Panc1 (cell line): ENCODE measurements around the gene LRIG2. TPM values are rescaled to one million over a fixed set of nuclear protein-coding genes. Genes with fewer than 3 reads are reported as not detected.
A peak's percentile ranks its signal among the peaks of the same experiment; 100 is the strongest.
"Not testable (repeated sequence)": the region's sequence is repeated elsewhere in the genome, so short reads cannot be mapped to it uniquely, and the experiment has no call there.

Experiments used
- ATAC-seq: fragments of 200-7000 bp; cut with Tn5 transposase; 2 replicates; pipeline ENCODE4 v1.9.1; 2020; ENCODE audit warnings: mild to moderate bottlenecking, moderate library complexity
- Bru-seq: library from RNA; stranded (reverse); fragments of 400-500 nt; gene quantifications from one replicate; lab custom pipeline; 2021; lab: Mats Ljungman, UMichigan
- BruChase-seq, 2 experiments: library from RNA; stranded (reverse); fragments of 400-500 nt; gene quantifications; one replicate each; lab custom pipeline; 2021; lab: Mats Ljungman, UMichigan
- BruUV-seq: library from RNA; stranded (reverse); fragments of 400-500 nt; replicated peaks from 2 replicates; lab custom pipeline; 2021; lab: Mats Ljungman, UMichigan
- CTCF ChIA-PET: fragments of 300-600 bp; sonication (Branson Sonifier 250); formaldehyde crosslinking; loops from one replicate; lab custom pipeline; 2022; ENCODE audit warnings: antibody characterized with exemption; lab: Charles Lee
- POLR2A ChIA-PET: fragments of 300-600 bp; sonication (Branson Sonifier 250); formaldehyde crosslinking; loops from one replicate; lab custom pipeline; 2022; ENCODE audit warnings: antibody characterized with exemption; lab: Charles Lee
- DNase-seq: peaks from one replicate; pipeline ENCODE4 v3.0.0-alpha.2; 2010; ENCODE audit warnings: low read depth, low spot score
- H3K27ac ChIP-seq: 2 replicates; pipeline ENCODE4 v1.5.1; 2011; ENCODE audit warnings: mild to moderate bottlenecking, low read length, inconsistent platforms
- H3K27me3 ChIP-seq: fragments of 200-500 bp; sonication (Bioruptor generic); 2 replicates; pipeline ENCODE4 v1.6.0; 2014; ENCODE audit warnings: low read length, inconsistent platforms; ENCODE audit not compliant: control insufficient read depth, insufficient read depth
- H3K36me3 ChIP-seq: fragments of 200-500 bp; sonication (Bioruptor generic); 2 replicates; pipeline ENCODE4 v1.5.1; 2014; ENCODE audit warnings: inconsistent platforms, mild to moderate bottlenecking, low read length, moderate library complexity; ENCODE audit not compliant: control insufficient read depth, insufficient read depth
- H3K4me1 ChIP-seq: 2 replicates; pipeline ENCODE4 v1.5.1; 2011; ENCODE audit warnings: inconsistent platforms, mild to moderate bottlenecking, low read length, moderate library complexity; ENCODE audit not compliant: control insufficient read depth, insufficient read depth
- H3K4me3 ChIP-seq, 2 experiments: 2 replicates each; pipeline ENCODE4 v1.5.1; 2011 to 2012; ENCODE audit warnings: low read depth in 2 of 2, low read length in 2 of 2, mild to moderate bottlenecking in 2 of 2, inconsistent platforms in 1 of 2, moderate library complexity in 1 of 2
- H3K9me3 ChIP-seq: fragments of 200-500 bp; sonication (Bioruptor generic); 2 replicates; pipeline ENCODE4 v1.5.1; 2014; ENCODE audit warnings: low read depth, mild to moderate bottlenecking, inconsistent platforms, low read length, moderate library complexity; ENCODE audit not compliant: control insufficient read depth, insufficient read depth
- CTCF ChIP-seq: fragments of 450-650 bp; IDR thresholded peaks from 2 replicates; pipeline ENCODE4 v1.5.1; 2017; ENCODE audit warnings: mild to moderate bottlenecking
- POLR2AphosphoS5 ChIP-seq: IDR thresholded peaks from 2 replicates; pipeline ENCODE4 v1.6.1; 2012; ENCODE audit warnings: mild to moderate bottlenecking, low read depth, low read length, moderate library complexity
- REST ChIP-seq, 2 experiments: IDR thresholded peaks; 2 replicates each; pipeline ENCODE4 v1.6.1; 2011 to 2012; ENCODE audit warnings: low read depth in 2 of 2, control low read depth in 1 of 2, low read length in 1 of 2, mild to moderate bottlenecking in 1 of 2, moderate library complexity in 1 of 2; ENCODE audit not compliant: insufficient read depth in 1 of 2
- SIN3A ChIP-seq: IDR thresholded peaks from 2 replicates; pipeline ENCODE4 v1.6.1; 2012; ENCODE audit warnings: low read depth, mild to moderate bottlenecking, low read length, moderate library complexity, borderline replicate concordance; ENCODE audit not compliant: insufficient read depth
- TCF7L2 ChIP-seq: IDR thresholded peaks from 2 replicates; pipeline ENCODE4 v1.6.1; 2011; ENCODE audit warnings: mild to moderate bottlenecking, low read depth, low read length, inconsistent platforms
- in situ Hi-C: cut with HindIII; loops from 2 replicates; pipeline ENCODE4 v1.10.0; 2016; ENCODE audit warnings: low sequenced_read_pairs, low pct_unique_long_range_greater_than_20kb
- intact Hi-C: fragments of 100-400 bp; cut with micrococcal nuclease; formaldehyde crosslinking; loops from one replicate; pipeline ENCODE4 v1.10.0; 2022; ENCODE audit not compliant: unreplicated experiment
- long read RNA-seq: library from polyadenylated mRNA; unstranded; transcript quantifications from one replicate; pipeline ENCODE4 v2.0.0, GENCODE V29; 2021; ENCODE audit not compliant: unreplicated experiment
- polyA plus RNA-seq: library from polyadenylated mRNA; unstranded; fragments of >200 nt; gene quantifications from one replicate; pipeline ENCODE4 v1.2.1, GENCODE V29; 2012; ENCODE audit warnings: missing spikeins; ENCODE audit not compliant: insufficient read length
- total RNA-seq: library from RNA; stranded (reverse); gene quantifications from one replicate; pipeline ENCODE4 v1.2.1, GENCODE V29; 2021; ENCODE audit not compliant: unreplicated experiment

LRIG2 gene
- total RNA-seq (8.9 TPM), Bru-seq, nascent RNA (percentile 74 among the genes with signal in this experiment), BruChase-seq, experiment 1, labeled RNA remaining after a 2-hour chase (percentile 86 among the genes with signal in this experiment), BruChase-seq, experiment 2, labeled RNA remaining after a 6-hour chase (percentile 77 among the genes with signal in this experiment)
- 2.3 TPM for polyA plus RNA-seq
- long read RNA-seq, full-length matches to known transcripts: 6 of 17 reads
- long read RNA-seq, partial matches to known transcripts: 4 of 17 reads
- long read RNA-seq, other reads (novel, unspliced or antisense): 7 of 17 reads

- Histone ChIP-seq H3K27me3 (no peaks in the 10 kb centered on the region), H3K4me1 (peaks cover 9% of the 10 kb centered on the region), H3K9me3 (no peaks in the 10 kb centered on the region), H3K27ac (peak within 1 kb of the TSS; percentile 81), H3K4me3 (peak within 1 kb of the TSS; percentile 86 to 88), H3K36me3 (peaks cover 3% of the 10 kb centered on the region)
- in situ Hi-C loops (no loop called here), intact Hi-C loops (no loop called here)
- BruUV-seq: no TSS peak
- DNase-seq: peak; percentile 91
- ChIA-PET CTCF (interaction anchor here (0.6 to 1.3 kb wide), 12 partner anchors 15 to 802 kb away, joined by 3 to 10 read pairs (median 4); partner anchors contain the start of gene PPM1J), POLR2A (interaction anchor here (0.6 kb wide), 1 partner anchor 974 kb away, joined by 3 read pairs; no protein-coding TSS in a partner anchor)
- TF ChIP-seq CTCF: peak; percentile 92
- TF ChIP-seq REST (IDR thresholded peaks at IDR 0.05; ENCODE audit: insufficient read depth in 1 of 2, low read depth in 2 of 2, low read length in 1 of 2): no peak
- TF ChIP-seq SIN3A: 0 out of 2 replicates have a peak, but pooled peaks have one; percentile 45
- peak; percentile 75 for TF ChIP-seq TCF7L2
- TF ChIP-seq POLR2AphosphoS5: peak; percentile 68
- peak; percentile 99 for ATAC-seq
These were observed at the start of gene LRIG2 for GRCh38 chr1:113072757-113073478. TSS of gene LRIG2 (plus strand) at chr1:113073198. CDS start at chr1:113073407, 209 bp downstream.

GRCh38 chr1:113023316-113023715 is 49.7 kb upstream of the LRIG2 start:
- H3K36me3 ChIP-seq, H3K27ac ChIP-seq, in situ Hi-C loops, intact Hi-C loops, POLR2A ChIA-PET, H3K4me3 ChIP-seq, DNase-seq, H3K27me3 ChIP-seq, ATAC-seq, CTCF ChIA-PET, H3K4me1 ChIP-seq, H3K9me3 ChIP-seq, BruUV-seq: not testable (repeated sequence)
